Progenitor cell of endocrine pancreas (in vitro differentiated cells): ENCODE results near the gene GNAZ. TPM values are rescaled to one million over a fixed set of nuclear protein-coding genes. Genes with fewer than 3 reads are reported as not detected.

Experiments
- DNase-seq: peaks from one replicate; pipeline ENCODE4 v3.0.0; 2021; ENCODE audit warnings: low spot score; ENCODE audit not compliant: unreplicated experiment
- H3K27ac Mint-ChIP-seq: 2 replicates; pipeline ENCODE4 v1.8.0; 2021; ENCODE audit warnings: mild to moderate bottlenecking, moderate library complexity, mixed read lengths
- H3K27me3 Mint-ChIP-seq: 2 replicates; pipeline ENCODE4 v1.8.0; 2021; ENCODE audit warnings: mixed read lengths
- H3K36me3 Mint-ChIP-seq: 2 replicates; pipeline ENCODE4 v1.8.0; 2022; ENCODE audit warnings: mixed read lengths; ENCODE audit not compliant: insufficient read depth
- H3K4me1 Mint-ChIP-seq: 2 replicates; pipeline ENCODE4 v1.8.0; 2021; ENCODE audit warnings: low read depth, mixed read lengths
- H3K4me3 Mint-ChIP-seq: 2 replicates; pipeline ENCODE4 v1.8.0; 2021; ENCODE audit warnings: low read depth, mild to moderate bottlenecking, moderate library complexity, mixed read lengths
- H3K9me3 Mint-ChIP-seq: 2 replicates; pipeline ENCODE4 v1.8.0; 2021; ENCODE audit warnings: low read depth, mixed read lengths
- CTCF ChIP-seq: fragments of 200-600 bp; sonication (generic); IDR thresholded peaks from one replicate; pipeline ENCODE4 v1.5.0; 2021; ENCODE audit warnings: antibody characterized with exemption, mild to moderate bottlenecking; ENCODE audit not compliant: unreplicated experiment
- total RNA-seq: library from RNA; stranded (reverse); gene quantifications from 2 replicates; pipeline ENCODE4 v1.2.1, GENCODE V29; 2021

The GNAZ gene
- total RNA-seq, 1 donor from 2014 or later, result 19.2 TPM

GRCh38 chr22:23144932-23145877 lies 74.9 kb downstream of the GNAZ start, which contains the start of gene RAB36:
Gene RAB36 (plus strand): TSS chr22:23145477. CDS start chr22:23146617, 1,140 bp downstream.
- H3K27ac Mint-ChIP-seq, result peak within 1 kb of the TSS; percentile 45
- H3K4me3 Mint-ChIP-seq, result peak within 1 kb of the TSS; percentile 77

GRCh38 chr22:23145878-23146470 lies 75.7 kb downstream of the GNAZ start:
- peaks cover 28% of the 10 kb centered on the region for H3K4me1 Mint-ChIP-seq
- no peaks in the 10 kb centered on the region for H3K9me3 Mint-ChIP-seq
- H3K36me3 Mint-ChIP-seq, result peaks cover 5% of the 10 kb centered on the region
- peak overlapping the region; percentile 77 for H3K4me3 Mint-ChIP-seq
- DNase-seq, result no peak
- H3K27me3 Mint-ChIP-seq, result no peaks in the 10 kb centered on the region
- no peak overlapping the region for H3K27ac Mint-ChIP-seq
- no peak for TF ChIP-seq CTCF

More at GRCh38 chr22:23144932-23145877, 74.9 kb downstream of the GNAZ start, which contains the start of gene RAB36:
- no peaks in the 10 kb centered on the region for H3K27me3 Mint-ChIP-seq
- no peak for TF ChIP-seq CTCF
- peaks cover 28% of the 10 kb centered on the region for H3K4me1 Mint-ChIP-seq
- no peaks in the 10 kb centered on the region for H3K9me3 Mint-ChIP-seq
- H3K36me3 Mint-ChIP-seq, result peaks cover 5% of the 10 kb centered on the region
- DNase-seq, result peak; percentile 97

GRCh38 chr22:23146478-23147205 lies 76.3 kb downstream of the GNAZ start:
- DNase-seq, result no peak
- no peak for TF ChIP-seq CTCF
- Mint-ChIP-seq H3K27me3 (no peaks in the 10 kb centered on the region), H3K36me3 (peaks cover 5% of the 10 kb centered on the region), H3K27ac (no peak overlapping the region), H3K4me1 (peaks cover 24% of the 10 kb centered on the region), H3K4me3 (peak overlapping the region; percentile 42), H3K9me3 (no peaks in the 10 kb centered on the region)

GRCh38 chr22:23147617-23148387 lies 77.5 kb downstream of the GNAZ start:
- peaks cover 16% of the 10 kb centered on the region for H3K4me1 Mint-ChIP-seq
- H3K4me3 Mint-ChIP-seq, result no peak overlapping the region
- TF ChIP-seq CTCF, result no peak
- no peak for DNase-seq
- H3K27me3 Mint-ChIP-seq, result no peaks in the 10 kb centered on the region
- no peak overlapping the region for H3K27ac Mint-ChIP-seq
- H3K36me3 Mint-ChIP-seq, result peaks cover 5% of the 10 kb centered on the region
- H3K9me3 Mint-ChIP-seq, result no peaks in the 10 kb centered on the region
